Measurements from ENCODE around the gene CNOT1. TPM values are rescaled to one million over a fixed set of nuclear protein-coding genes. Genes with fewer than 3 reads are reported as not detected.

The CNOT1 gene
- total RNA-seq, 1 experiment from 2014 or later = 328 TPM

GRCh38 chr16:58485184-58485887 is 144.3 kb downstream of the CNOT1 start:
- no peaks in the 10 kb centered on the region for H4K20me1 ChIP-seq (ENCODE audit: control insufficient read depth, insufficient read depth, insufficient read length)
- no peak overlapping the region for H2BK20ac ChIP-seq (ENCODE audit: low read depth, low read length, poor library complexity, severe bottlenecking)
- no peak overlapping the region for H3T11ph ChIP-seq (ENCODE audit: low read length)
- no peak overlapping the region for H3K23ac ChIP-seq (ENCODE audit: insufficient read length, low read depth, low read length)
- H3K4me2 ChIP-seq (ENCODE audit: insufficient read depth, insufficient read length, low read length) = no peak overlapping the region
- H3K79me1 ChIP-seq (ENCODE audit: insufficient read depth, low read depth, low read length, poor library complexity, severe bottlenecking) = no peaks in the 10 kb centered on the region
- 0 out of 7 replicates have a peak, but pooled peaks cover 0 to under 1% (median 0%) of the 10 kb centered on the region in 3 experiments for H3K36me3 Mint-ChIP-seq (ENCODE audit: insufficient read depth in 1 of 3, low read depth in 3 of 3)
- H3K23me2 ChIP-seq (ENCODE audit: insufficient read length, low read depth, low read length, poor library complexity, severe bottlenecking) = no peaks in the 10 kb centered on the region
- no peak overlapping the region for H3K27ac Mint-ChIP-seq
- no peak overlapping the region for H2AFZ ChIP-seq (ENCODE audit: low read length)
- H3K4ac ChIP-seq (ENCODE audit: low read depth, low read length) = no peak overlapping the region
- no peak overlapping the region for H3K14ac ChIP-seq (ENCODE audit: insufficient read depth, low read length)
- no peaks in the 10 kb centered on the region for H3K9me3 ChIP-seq (ENCODE audit: control insufficient read depth, low read depth, low read length)
- H3K9ac ChIP-seq (ENCODE audit: extremely low read depth, insufficient read length, low read length) = no peak overlapping the region
- H3K27me3 Mint-ChIP-seq (ENCODE audit: low read depth) = peaks cover 11% of the 10 kb centered on the region
- TF ChIP-seq, protein P1, sequence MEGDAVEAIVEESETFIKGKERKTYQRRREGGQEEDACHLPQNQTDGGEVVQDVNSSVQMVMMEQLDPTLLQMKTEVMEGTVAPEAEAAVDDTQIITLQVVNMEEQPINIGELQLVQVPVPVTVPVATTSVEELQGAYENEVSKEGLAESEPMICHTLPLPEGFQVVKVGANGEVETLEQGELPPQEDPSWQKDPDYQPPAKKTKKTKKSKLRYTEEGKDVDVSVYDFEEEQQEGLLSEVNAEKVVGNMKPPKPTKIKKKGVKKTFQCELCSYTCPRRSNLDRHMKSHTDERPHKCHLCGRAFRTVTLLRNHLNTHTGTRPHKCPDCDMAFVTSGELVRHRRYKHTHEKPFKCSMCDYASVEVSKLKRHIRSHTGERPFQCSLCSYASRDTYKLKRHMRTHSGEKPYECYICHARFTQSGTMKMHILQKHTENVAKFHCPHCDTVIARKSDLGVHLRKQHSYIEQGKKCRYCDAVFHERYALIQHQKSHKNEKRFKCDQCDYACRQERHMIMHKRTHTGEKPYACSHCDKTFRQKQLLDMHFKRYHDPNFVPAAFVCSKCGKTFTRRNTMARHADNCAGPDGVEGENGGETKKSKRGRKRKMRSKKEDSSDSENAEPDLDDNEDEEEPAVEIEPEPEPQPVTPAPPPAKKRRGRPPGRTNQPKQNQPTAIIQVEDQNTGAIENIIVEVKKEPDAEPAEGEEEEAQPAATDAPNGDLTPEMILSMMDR (conservative IDR thresholded peaks at IDR 0.05) = no peak
- H3K56ac ChIP-seq (ENCODE audit: insufficient read length, low read depth, low read length) = no peak overlapping the region
- H3K27me3 ChIP-seq (ENCODE audit: insufficient read depth, low read length) = no peaks in the 10 kb centered on the region
- H2BK15ac ChIP-seq (ENCODE audit: low read depth, low read length) = no peak overlapping the region
- no peaks in the 10 kb centered on the region for H3K79me2 ChIP-seq (ENCODE audit: insufficient read depth, low read length)
- no peak overlapping the region for H3K18ac ChIP-seq (ENCODE audit: insufficient read length, low read depth, low read length)
- no peak overlapping the region for H2BK120ac ChIP-seq (ENCODE audit: low read depth, low read length, poor library complexity, severe bottlenecking)
- no peak overlapping the region for H2BK12ac ChIP-seq (ENCODE audit: insufficient read length, low read depth, low read length)
- H2BK5ac ChIP-seq (ENCODE audit: insufficient read length, low read length) = no peak overlapping the region
- H3K27ac ChIP-seq (ENCODE audit: insufficient read length, low read depth, low read length) = no peak overlapping the region
- H3K4me1 ChIP-seq (ENCODE audit: insufficient read depth, low read length) = no peaks in the 10 kb centered on the region
- no CpG with 5 or more reads among the region's 11 CpGs for WGBS (ENCODE audit: extremely low coverage, insufficient read length, low lambda C conversion rate)
- peaks cover 0 to 18% of the 10 kb centered on the region in 2 experiments; a peak in 3 of 4 replicates for H3K4me1 Mint-ChIP-seq
- no peak overlapping the region for H4K91ac ChIP-seq (ENCODE audit: insufficient read length, low read depth, low read length)
- no peak for DNase-seq
- H2AK5ac ChIP-seq (ENCODE audit: insufficient read length, low read length) = no peak overlapping the region
- no peak overlapping the region for H4K8ac ChIP-seq (replicated peaks; ENCODE audit: insufficient read length, low read depth, low read length)
- H3K4me3 Mint-ChIP-seq = no peak overlapping the region
- H3K9me3 Mint-ChIP-seq = peaks cover 0 to under 1% of the 10 kb centered on the region in 2 experiments; a peak in 2 of 5 replicates
- H4K5ac ChIP-seq (ENCODE audit: insufficient read length, low read depth, low read length) = no peak overlapping the region

All from H9 (cell line).